ENCODE measurements around the gene TAS1R2. TPM values are rescaled to one million over a fixed set of nuclear protein-coding genes. Genes with fewer than 3 reads are reported as not detected.
A peak's percentile ranks its signal among the peaks of the same experiment; 100 is the strongest.
"Not testable (repeated sequence)": the region's sequence is repeated elsewhere in the genome, so short reads cannot be mapped to it uniquely, and the experiment has no call there.

TAS1R2 gene
- total RNA-seq, 2 donors from 2014 or later: not detected

GRCh38 chr1:18849261-18849711 is 10.2 kb downstream of the TAS1R2 start:
- ATAC-seq: no peak
- no peaks in the 10 kb centered on the region for H3K4me1 Mint-ChIP-seq (ENCODE audit: low read depth in 2 of 2)
- H3K9me3 Mint-ChIP-seq: peaks cover 1% of the 10 kb centered on the region
- no peak for DNase-seq (ENCODE audit: low spot score)
- H3K36me3 Mint-ChIP-seq: peaks cover under 1% of the 10 kb centered on the region
- H3K4me3 Mint-ChIP-seq: no peak overlapping the region
- no peaks in the 10 kb centered on the region for H3K27me3 Mint-ChIP-seq
- no peak overlapping the region for H3K27ac Mint-ChIP-seq

GRCh38 chr1:18847723-18848122 is 11.7 kb downstream of the TAS1R2 start:
- peaks cover 0 to 11% of the 10 kb centered on the region in 2 donors for H3K27me3 Mint-ChIP-seq
- not testable (repeated sequence) for DNase-seq (ENCODE audit: low spot score); H3K4me3 Mint-ChIP-seq; H3K4me1 Mint-ChIP-seq (ENCODE audit: low read depth in 2 of 2); H3K27ac Mint-ChIP-seq; H3K9me3 Mint-ChIP-seq; H3K36me3 Mint-ChIP-seq; ATAC-seq

DNA sequence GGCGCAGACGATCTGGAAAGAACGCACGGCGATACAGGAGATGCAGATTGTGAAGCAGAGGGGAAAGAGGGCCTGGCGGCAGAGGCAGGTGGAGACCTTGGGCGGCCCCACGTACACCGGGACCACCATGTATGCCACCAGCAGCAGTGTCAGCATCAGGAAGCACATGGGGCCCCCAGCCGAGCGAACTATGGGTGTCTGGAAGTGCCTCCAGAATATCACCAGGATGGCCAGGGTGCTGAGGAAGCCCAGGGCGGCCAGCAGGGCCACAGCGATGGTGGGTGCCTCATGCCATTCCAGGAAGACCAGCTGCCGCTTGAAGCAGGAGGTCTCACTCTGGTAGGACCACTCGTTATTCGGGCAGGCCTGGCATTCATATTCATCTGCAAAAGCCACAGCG is 19.3 kb downstream of the TAS1R2 start:
- Mint-ChIP-seq H3K4me1 (ENCODE audit: low read depth in 2 of 2) (no peaks in the 10 kb centered on the region), H3K27me3 (peaks cover 14 to 20% of the 10 kb centered on the region in 2 donors), H3K9me3 (peaks cover 5% of the 10 kb centered on the region), H3K4me3 (no peak overlapping the region), H3K27ac (no peak overlapping the region), H3K36me3 (peaks cover 6% of the 10 kb centered on the region)
- DNase-seq (ENCODE audit: low spot score) (no peak), ATAC-seq (no peak)

DNA sequence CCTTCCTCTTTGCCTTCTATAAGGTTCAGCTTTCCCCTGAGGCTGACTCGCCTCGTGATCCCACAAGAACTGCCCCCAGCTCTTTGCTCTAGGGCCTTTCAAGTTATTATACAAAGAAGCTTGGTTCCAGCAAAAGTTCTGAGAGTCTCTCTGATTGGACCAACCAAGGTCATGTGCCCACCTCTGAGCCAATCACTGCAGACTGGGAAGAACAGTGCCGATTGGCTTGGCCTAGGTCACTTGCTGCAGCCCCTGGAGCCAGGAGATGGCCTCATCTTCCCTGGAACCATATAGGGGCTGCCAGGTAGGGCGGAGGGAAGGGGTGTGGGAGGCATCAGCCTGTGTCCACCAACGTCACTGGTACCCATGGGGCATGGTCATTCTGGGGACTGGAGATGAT is 22.8 kb downstream of the TAS1R2 start:
- Mint-ChIP-seq H3K9me3 (no peaks in the 10 kb centered on the region), H3K36me3 (no peaks in the 10 kb centered on the region), H3K27ac (no peak overlapping the region), H3K27me3 (peaks cover 7 to 10% of the 10 kb centered on the region in 2 donors), H3K4me1 (ENCODE audit: low read depth in 2 of 2) (no peaks in the 10 kb centered on the region), H3K4me3 (no peak overlapping the region)
- ATAC-seq (no peak), DNase-seq (ENCODE audit: low spot score) (no peak)

- H3K27me3 Mint-ChIP-seq; H3K36me3 Mint-ChIP-seq; H3K27ac Mint-ChIP-seq; H3K4me3 Mint-ChIP-seq; H3K4me1 Mint-ChIP-seq (ENCODE audit: low read depth in 2 of 2); ATAC-seq; H3K9me3 Mint-ChIP-seq: not testable (repeated sequence)
- peak; percentile 22 for DNase-seq (ENCODE audit: low spot score)
These were observed 27.1 kb downstream of the TAS1R2 start for GRCh38 chr1:18832319-18832718.

DNA sequence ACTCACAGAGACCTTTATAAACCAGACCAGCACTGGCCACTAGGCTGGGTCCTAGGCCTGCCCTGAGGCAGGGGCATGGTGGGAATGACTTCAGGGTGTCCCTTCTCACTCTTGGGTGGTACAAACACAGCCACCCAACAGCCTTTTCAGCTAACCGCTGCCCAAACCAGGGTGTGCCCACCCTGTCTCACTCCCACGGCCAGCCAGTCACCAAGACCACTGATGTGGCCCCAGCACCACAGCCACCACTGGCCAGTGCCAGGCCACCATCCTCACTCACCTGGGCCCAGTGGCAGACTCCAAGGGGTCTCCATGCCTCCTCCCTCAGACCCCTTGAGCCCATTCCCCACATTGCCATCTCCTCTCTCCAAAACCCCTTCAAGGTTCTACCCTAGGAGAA is 27.8 kb downstream of the TAS1R2 start:
- H3K4me3 Mint-ChIP-seq: no peak overlapping the region
- peaks cover 5 to 10% of the 10 kb centered on the region in 2 donors for H3K27me3 Mint-ChIP-seq
- H3K36me3 Mint-ChIP-seq: no peaks in the 10 kb centered on the region
- DNase-seq (ENCODE audit: low spot score): peak; percentile 32
- ATAC-seq: no peak
- peaks cover 10% of the 10 kb centered on the region in 2 donors for H3K4me1 Mint-ChIP-seq (ENCODE audit: low read depth in 2 of 2)
- peaks cover 3% of the 10 kb centered on the region for H3K9me3 Mint-ChIP-seq
- no peak overlapping the region for H3K27ac Mint-ChIP-seq

DNA sequence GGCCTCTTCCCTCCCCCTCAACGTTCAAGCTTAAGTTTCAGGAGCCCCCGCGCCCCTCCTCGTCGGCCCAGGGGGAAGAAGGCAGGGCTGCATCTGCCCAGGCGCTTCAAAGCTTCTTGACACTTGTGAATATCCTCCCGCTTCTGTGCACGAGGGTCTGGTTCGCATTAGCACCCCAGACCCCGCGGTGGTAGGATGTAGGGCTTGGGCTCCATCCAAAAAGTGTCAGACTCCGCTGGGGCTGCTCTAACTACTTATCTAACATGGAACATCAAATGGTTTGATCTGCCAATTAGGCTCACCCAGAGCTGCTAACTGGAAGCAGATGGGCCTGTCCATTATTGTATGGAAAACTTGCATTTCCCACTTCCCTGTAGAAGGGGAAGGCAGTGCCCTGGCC is 28.9 kb downstream of the TAS1R2 start:
- Mint-ChIP-seq H3K4me3 (no peak overlapping the region), H3K36me3 (peaks cover 4% of the 10 kb centered on the region), H3K27me3 (peaks cover 2 to 4% of the 10 kb centered on the region in 2 donors), H3K4me1 (ENCODE audit: low read depth in 2 of 2) (peaks cover 16 to 17% of the 10 kb centered on the region in 2 donors), H3K27ac (no peak overlapping the region), H3K9me3 (peaks cover 8% of the 10 kb centered on the region)
- peak; percentile 28 for DNase-seq (ENCODE audit: low spot score)
- no peak for ATAC-seq

DNA sequence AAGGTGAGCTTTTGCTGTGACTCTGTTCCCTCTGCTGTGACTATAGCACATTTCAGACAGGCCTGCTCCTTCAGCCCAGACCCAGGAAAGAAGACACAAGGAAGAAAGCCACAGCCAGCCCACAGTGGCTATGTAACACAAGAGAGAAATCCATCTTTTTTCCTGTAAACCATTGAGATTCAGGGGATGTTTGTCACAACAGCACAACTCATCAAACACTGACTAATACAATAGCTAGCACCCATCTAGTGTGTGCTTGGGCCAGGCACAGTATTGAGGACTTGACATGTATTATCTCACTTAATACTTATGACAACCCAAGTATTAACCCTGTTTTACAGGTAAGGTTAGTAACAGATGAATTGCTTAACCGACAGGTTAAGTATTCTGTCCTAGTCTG is 29.8 kb downstream of the TAS1R2 start:
- no peaks in the 10 kb centered on the region for H3K27me3 Mint-ChIP-seq
- peaks cover 17 to 22% of the 10 kb centered on the region in 2 donors for H3K4me1 Mint-ChIP-seq (ENCODE audit: low read depth in 2 of 2)
- peaks cover 5% of the 10 kb centered on the region for H3K36me3 Mint-ChIP-seq
- DNase-seq (ENCODE audit: low spot score) (peak; percentile 13), ATAC-seq (no peak)
- H3K9me3 Mint-ChIP-seq: peaks cover 12% of the 10 kb centered on the region
- H3K4me3 Mint-ChIP-seq: no peak overlapping the region
- no peak overlapping the region for H3K27ac Mint-ChIP-seq

GRCh38 chr1:18828224-18828623 is 31.2 kb downstream of the TAS1R2 start:
- no peak overlapping the region for H3K27ac Mint-ChIP-seq
- ATAC-seq (peak; percentile 75 to 90), DNase-seq (ENCODE audit: low spot score) (peak; percentile 39)
- H3K4me1 Mint-ChIP-seq (ENCODE audit: low read depth in 2 of 2): peaks cover 17 to 22% of the 10 kb centered on the region in 2 donors
- peaks cover 5% of the 10 kb centered on the region for H3K36me3 Mint-ChIP-seq
- H3K4me3 Mint-ChIP-seq: peak overlapping the region; percentile 16
- peaks cover 12% of the 10 kb centered on the region for H3K9me3 Mint-ChIP-seq
- H3K27me3 Mint-ChIP-seq: no peaks in the 10 kb centered on the region

GRCh38 chr1:18823438-18823837 is 36.0 kb downstream of the TAS1R2 start:
- Mint-ChIP-seq H3K36me3 (peaks cover 5% of the 10 kb centered on the region), H3K4me3 (no peak overlapping the region), H3K27me3 (peaks cover 14 to 24% of the 10 kb centered on the region in 2 donors), H3K27ac (no peak overlapping the region), H3K4me1 (ENCODE audit: low read depth in 2 of 2) (peaks cover 21 to 25% of the 10 kb centered on the region in 2 donors), H3K9me3 (peaks cover 12% of the 10 kb centered on the region)
- no peak for ATAC-seq
- DNase-seq (ENCODE audit: low spot score): no peak

- DNase-seq (ENCODE audit: low spot score) (peak; percentile 69), ATAC-seq (peak in 1 of 2 donors; percentile 54)
- peaks cover 27 to 36% of the 10 kb centered on the region in 2 donors for H3K4me1 Mint-ChIP-seq (ENCODE audit: low read depth in 2 of 2)
- no peak overlapping the region for H3K27ac Mint-ChIP-seq
- peaks cover 8% of the 10 kb centered on the region for H3K9me3 Mint-ChIP-seq
- no peak overlapping the region for H3K4me3 Mint-ChIP-seq
- peaks cover 5% of the 10 kb centered on the region for H3K36me3 Mint-ChIP-seq
- H3K27me3 Mint-ChIP-seq: peaks cover 24% of the 10 kb centered on the region in 2 donors
These were observed 38.4 kb downstream of the TAS1R2 start for GRCh38 chr1:18820791-18821641.

DNA sequence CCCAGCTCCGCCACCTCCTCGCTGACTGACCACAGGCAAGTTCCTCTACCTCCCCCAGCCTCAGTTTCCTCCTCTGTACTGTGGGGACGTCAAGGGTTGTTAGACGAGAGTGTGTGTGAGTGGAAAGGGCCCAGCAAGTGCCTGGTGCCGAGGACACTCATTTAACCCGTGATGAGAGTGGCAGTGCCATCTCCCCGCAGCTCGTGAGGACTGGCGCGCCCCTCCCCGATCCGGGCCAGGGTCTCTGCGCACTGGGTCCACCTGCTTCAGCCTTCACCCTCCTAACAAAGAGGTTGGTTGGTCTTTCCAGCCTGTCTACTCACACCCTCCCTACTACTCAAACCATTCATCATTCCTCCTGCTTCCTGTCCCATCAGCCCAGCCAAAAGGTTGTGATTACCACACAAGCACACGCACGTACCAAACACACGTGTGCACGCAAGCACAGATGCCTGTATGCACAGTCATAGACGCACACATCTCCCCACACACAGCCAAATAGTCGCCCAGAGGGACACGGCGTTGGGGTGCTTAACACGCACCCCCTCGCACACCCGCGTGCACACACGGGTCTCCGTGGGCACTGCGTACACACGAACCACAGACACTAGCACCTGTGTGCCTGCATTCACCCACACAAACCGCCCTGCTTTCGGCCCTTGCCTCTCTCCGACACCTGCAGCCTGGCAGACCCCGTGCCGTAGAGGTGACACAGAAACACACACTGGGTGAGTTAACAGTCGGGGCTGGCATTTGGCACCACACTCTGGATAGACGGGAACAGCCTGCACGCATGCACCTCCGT is 39.3 kb downstream of the TAS1R2 start:
- Mint-ChIP-seq H3K36me3 (no peaks in the 10 kb centered on the region), H3K27me3 (peaks cover 24% of the 10 kb centered on the region in 2 donors), H3K27ac (no peak overlapping the region), H3K9me3 (peaks cover 3% of the 10 kb centered on the region), H3K4me1 (ENCODE audit: low read depth in 2 of 2) (peaks cover 22 to 31% of the 10 kb centered on the region in 2 donors), H3K4me3 (no peak overlapping the region)
- DNase-seq (ENCODE audit: low spot score) (no peak), ATAC-seq (peak in 1 of 2 donors; percentile 21)

- peaks cover 24% of the 10 kb centered on the region in 2 donors for H3K27me3 Mint-ChIP-seq
- H3K9me3 Mint-ChIP-seq: no peaks in the 10 kb centered on the region
- no peak for DNase-seq (ENCODE audit: low spot score)
- no peak for ATAC-seq
- H3K27ac Mint-ChIP-seq: no peak overlapping the region
- no peaks in the 10 kb centered on the region for H3K36me3 Mint-ChIP-seq
- no peak overlapping the region for H3K4me3 Mint-ChIP-seq
- H3K4me1 Mint-ChIP-seq (ENCODE audit: low read depth in 2 of 2): peaks cover 22 to 28% of the 10 kb centered on the region in 2 donors
These were observed 40.3 kb downstream of the TAS1R2 start for GRCh38 chr1:18819203-18819602.

Measured in natural killer cell treated with Interleukin-12 subunit alpha and Interleukin-12 subunit beta and Interleukin-15 and Interleukin-18, amount 100 ng/mL, for 72 hours (primary cell).